HepG2 (cell line): ENCODE results near the gene TBX6. TPM values are rescaled to one million over a fixed set of nuclear protein-coding genes. Genes with fewer than 3 reads are reported as not detected.

Source experiments
- ATF7-NPFF ChIP-seq: sonication (generic); formaldehyde crosslinking; IDR thresholded peaks from 2 replicates; pipeline ENCODE4 v1.8.1; 2023; ENCODE audit warnings: mild to moderate bottlenecking, low read depth, missing genetic modification reagents, moderate library complexity
- FOXA1 ChIP-seq, 2 experiments: fragments of 450-650 bp in 1 of 2; sonication (generic) in 1 of 2; formaldehyde crosslinking in 1 of 2; IDR thresholded peaks; 2 replicates each; pipeline versions ENCODE4 v1.4.0 to v1.6.1; 2016 to 2020; ENCODE audit warnings: missing genetic modification reagents in 1 of 2
- KDM1A ChIP-seq: IDR thresholded peaks from 2 replicates; pipeline ENCODE4 v1.6.1; 2016; ENCODE audit warnings: missing compliant biosample characterization
- KDM4B ChIP-seq: sonication (generic); formaldehyde crosslinking; IDR thresholded peaks from 2 replicates; pipeline ENCODE4 v1.4.0; 2020; ENCODE audit warnings: missing genetic modification reagents
- MXD4 ChIP-seq: IDR thresholded peaks from 2 replicates; pipeline ENCODE4 v1.6.1; 2016; ENCODE audit warnings: mild to moderate bottlenecking, missing biosample characterization, missing genetic modification reagents
- ZBTB10 ChIP-seq: sonication (generic); formaldehyde crosslinking; IDR thresholded peaks from 2 replicates; pipeline ENCODE4 v1.4.0; 2020; ENCODE audit warnings: missing genetic modification reagents, borderline replicate concordance
- ZFP62 ChIP-seq: sonication (generic); formaldehyde crosslinking; IDR thresholded peaks from 2 replicates; pipeline ENCODE4 v1.4.0; 2020; ENCODE audit warnings: missing genetic modification reagents
- ZMAT3 ChIP-seq: sonication (generic); formaldehyde crosslinking; conservative IDR thresholded peaks from 2 replicates; pipeline ENCODE4 v1.7.0; 2021; ENCODE audit warnings: missing genetic modification reagents
- ZNF263 ChIP-seq: sonication (generic); formaldehyde crosslinking; IDR thresholded peaks from 2 replicates; pipeline ENCODE4 v1.4.0; 2020; ENCODE audit warnings: missing genetic modification reagents
- ZNF547 ChIP-seq: sonication (generic); formaldehyde crosslinking; IDR thresholded peaks from 2 replicates; pipeline ENCODE4 v1.5.1; 2020; ENCODE audit warnings: mild to moderate bottlenecking, missing genetic modification reagents
- ZNF598 ChIP-seq: sonication (generic); formaldehyde crosslinking; IDR thresholded peaks from 2 replicates; pipeline ENCODE4 v1.5.1; 2020; ENCODE audit warnings: mild to moderate bottlenecking, missing genetic modification reagents, borderline replicate concordance
- ZNF747 ChIP-seq: sonication (generic); formaldehyde crosslinking; IDR thresholded peaks from 2 replicates; pipeline ENCODE4 v1.8.1; 2023; ENCODE audit warnings: missing genetic modification reagents, mild to moderate bottlenecking, borderline replicate concordance
- ZNF839 ChIP-seq: sonication (generic); formaldehyde crosslinking; IDR thresholded peaks from 2 replicates; pipeline ENCODE4 v1.4.0; 2020; ENCODE audit warnings: missing genetic modification reagents, mild to moderate bottlenecking, borderline replicate concordance
- polyA plus RNA-seq, 8 experiments: library from polyadenylated mRNA; depleted of rRNA in 3 of 8; stranded (reverse) in 7 of 8; unstranded in 1 of 8; fragments of >200 nt; fragmentation: Illumina TruSeq in 4 of 8; extraction: Trizol in 4 of 8; gene quantifications; 2 replicates each; pipeline versions ENCODE4 v1.2.1 to v1.2.3, GENCODE V29; 2011 to 2016; ENCODE audit warnings: low read depth in 4 of 8, missing spikeins in 1 of 8, mixed read lengths in 1 of 8; ENCODE audit not compliant: insufficient read depth in 1 of 8
- total RNA-seq, 5 experiments: library from RNA; depleted of rRNA; stranded (reverse); fragments of >200 nt; fragmentation: Illumina TruSeq; extraction: Trizol; gene quantifications; 2 replicates each; pipeline ENCODE4 v1.2.3, GENCODE V29; 2016; ENCODE audit warnings: low read depth in 1 of 5
- TF ChIP-seq, protein P1 (sequence below): sonication (generic); formaldehyde crosslinking; IDR thresholded peaks from 2 replicates; pipeline ENCODE4 v1.5.1; 2020; ENCODE audit warnings: missing genetic modification reagents, mild to moderate bottlenecking, borderline replicate concordance
- TF ChIP-seq, protein P2 (sequence below): sonication (generic); formaldehyde crosslinking; IDR thresholded peaks from 2 replicates; pipeline ENCODE4; 2020; ENCODE audit warnings: missing genetic modification reagents, mild to moderate bottlenecking, borderline replicate concordance
- TF ChIP-seq, protein P3 (sequence below): sonication (generic); formaldehyde crosslinking; IDR thresholded peaks from 2 replicates; pipeline ENCODE4 v1.4.0; 2020; ENCODE audit warnings: missing genetic modification reagents

Gene TBX6
- total and polyA plus RNA-seq, 2 of the 13 experiments (the other 11 are each of a cell fraction or from before 2014, with no cell fraction given), result 0.24 to 0.42 TPM

DNA sequence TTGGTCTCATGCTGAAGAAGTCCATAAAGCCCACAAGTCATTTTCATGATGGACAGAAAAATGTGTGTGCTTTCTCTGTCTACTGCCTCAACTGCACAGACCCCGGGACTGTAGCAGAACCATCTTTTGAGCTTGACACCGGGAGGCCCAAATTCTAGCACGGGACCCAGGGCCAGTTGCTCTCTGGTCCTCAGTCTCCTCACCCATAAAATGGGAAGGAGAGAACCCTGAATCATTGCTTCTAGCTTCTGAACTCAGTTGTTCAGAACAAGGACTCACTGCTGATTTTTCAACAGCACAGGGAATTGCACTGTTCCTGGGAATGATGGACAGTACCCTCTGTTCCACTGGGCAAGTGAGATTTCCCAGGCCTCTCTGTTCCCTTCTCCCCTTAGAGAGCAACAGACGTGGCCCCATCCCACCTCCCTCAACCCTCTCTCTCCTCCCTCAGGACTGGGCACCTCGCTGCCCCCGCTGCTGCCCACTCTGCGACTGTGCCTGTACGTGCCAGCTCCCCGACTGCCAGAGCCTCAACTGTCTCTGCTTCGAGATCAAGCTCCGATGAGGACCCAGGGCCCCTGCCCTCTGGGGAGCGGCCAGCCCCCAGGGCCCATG lies 28.3 kb downstream of the TBX6 start (continued):
- TF ChIP-seq, protein P1, sequence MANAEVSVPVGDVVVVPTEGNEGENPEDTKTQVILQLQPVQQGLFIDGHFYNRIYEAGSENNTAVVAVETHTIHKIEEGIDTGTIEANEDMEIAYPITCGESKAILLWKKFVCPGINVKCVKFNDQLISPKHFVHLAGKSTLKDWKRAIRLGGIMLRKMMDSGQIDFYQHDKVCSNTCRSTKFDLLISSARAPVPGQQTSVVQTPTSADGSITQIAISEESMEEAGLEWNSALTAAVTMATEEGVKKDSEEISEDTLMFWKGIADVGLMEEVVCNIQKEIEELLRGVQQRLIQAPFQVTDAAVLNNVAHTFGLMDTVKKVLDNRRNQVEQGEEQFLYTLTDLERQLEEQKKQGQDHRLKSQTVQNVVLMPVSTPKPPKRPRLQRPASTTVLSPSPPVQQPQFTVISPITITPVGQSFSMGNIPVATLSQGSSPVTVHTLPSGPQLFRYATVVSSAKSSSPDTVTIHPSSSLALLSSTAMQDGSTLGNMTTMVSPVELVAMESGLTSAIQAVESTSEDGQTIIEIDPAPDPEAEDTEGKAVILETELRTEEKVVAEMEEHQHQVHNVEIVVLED, result no peak
- TF ChIP-seq ZBTB10, result 0 out of 2 replicates have a peak, but pooled peaks have one; percentile 23
- peak; percentile 36; the same call in 1 of the 2 replicates for TF ChIP-seq ZNF598
- TF ChIP-seq ZNF547 (CRISPR knock-in tag), result peak; percentile 78
- peak; percentile 10; the same call in 1 of the 2 replicates for TF ChIP-seq ZNF747
- TF ChIP-seq KDM1A, result peak; percentile 19; the same call in 1 of the 2 replicates
- TF ChIP-seq ZFP62 (CRISPR knock-in tag), result no peak
- TF ChIP-seq, protein P2, sequence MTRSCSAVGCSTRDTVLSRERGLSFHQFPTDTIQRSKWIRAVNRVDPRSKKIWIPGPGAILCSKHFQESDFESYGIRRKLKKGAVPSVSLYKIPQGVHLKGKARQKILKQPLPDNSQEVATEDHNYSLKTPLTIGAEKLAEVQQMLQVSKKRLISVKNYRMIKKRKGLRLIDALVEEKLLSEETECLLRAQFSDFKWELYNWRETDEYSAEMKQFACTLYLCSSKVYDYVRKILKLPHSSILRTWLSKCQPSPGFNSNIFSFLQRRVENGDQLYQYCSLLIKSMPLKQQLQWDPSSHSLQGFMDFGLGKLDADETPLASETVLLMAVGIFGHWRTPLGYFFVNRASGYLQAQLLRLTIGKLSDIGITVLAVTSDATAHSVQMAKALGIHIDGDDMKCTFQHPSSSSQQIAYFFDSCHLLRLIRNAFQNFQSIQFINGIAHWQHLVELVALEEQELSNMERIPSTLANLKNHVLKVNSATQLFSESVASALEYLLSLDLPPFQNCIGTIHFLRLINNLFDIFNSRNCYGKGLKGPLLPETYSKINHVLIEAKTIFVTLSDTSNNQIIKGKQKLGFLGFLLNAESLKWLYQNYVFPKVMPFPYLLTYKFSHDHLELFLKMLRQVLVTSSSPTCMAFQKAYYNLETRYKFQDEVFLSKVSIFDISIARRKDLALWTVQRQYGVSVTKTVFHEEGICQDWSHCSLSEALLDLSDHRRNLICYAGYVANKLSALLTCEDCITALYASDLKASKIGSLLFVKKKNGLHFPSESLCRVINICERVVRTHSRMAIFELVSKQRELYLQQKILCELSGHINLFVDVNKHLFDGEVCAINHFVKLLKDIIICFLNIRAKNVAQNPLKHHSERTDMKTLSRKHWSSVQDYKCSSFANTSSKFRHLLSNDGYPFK (CRISPR knock-in tag), result no peak
- TF ChIP-seq ZMAT3 (CRISPR knock-in tag), result 0 out of 2 replicates have a peak, but pooled peaks have one; percentile 45
- TF ChIP-seq ZNF839 (CRISPR knock-in tag), result 0 out of 2 replicates have a peak, but pooled peaks have one; percentile 66
- TF ChIP-seq, protein P3, sequence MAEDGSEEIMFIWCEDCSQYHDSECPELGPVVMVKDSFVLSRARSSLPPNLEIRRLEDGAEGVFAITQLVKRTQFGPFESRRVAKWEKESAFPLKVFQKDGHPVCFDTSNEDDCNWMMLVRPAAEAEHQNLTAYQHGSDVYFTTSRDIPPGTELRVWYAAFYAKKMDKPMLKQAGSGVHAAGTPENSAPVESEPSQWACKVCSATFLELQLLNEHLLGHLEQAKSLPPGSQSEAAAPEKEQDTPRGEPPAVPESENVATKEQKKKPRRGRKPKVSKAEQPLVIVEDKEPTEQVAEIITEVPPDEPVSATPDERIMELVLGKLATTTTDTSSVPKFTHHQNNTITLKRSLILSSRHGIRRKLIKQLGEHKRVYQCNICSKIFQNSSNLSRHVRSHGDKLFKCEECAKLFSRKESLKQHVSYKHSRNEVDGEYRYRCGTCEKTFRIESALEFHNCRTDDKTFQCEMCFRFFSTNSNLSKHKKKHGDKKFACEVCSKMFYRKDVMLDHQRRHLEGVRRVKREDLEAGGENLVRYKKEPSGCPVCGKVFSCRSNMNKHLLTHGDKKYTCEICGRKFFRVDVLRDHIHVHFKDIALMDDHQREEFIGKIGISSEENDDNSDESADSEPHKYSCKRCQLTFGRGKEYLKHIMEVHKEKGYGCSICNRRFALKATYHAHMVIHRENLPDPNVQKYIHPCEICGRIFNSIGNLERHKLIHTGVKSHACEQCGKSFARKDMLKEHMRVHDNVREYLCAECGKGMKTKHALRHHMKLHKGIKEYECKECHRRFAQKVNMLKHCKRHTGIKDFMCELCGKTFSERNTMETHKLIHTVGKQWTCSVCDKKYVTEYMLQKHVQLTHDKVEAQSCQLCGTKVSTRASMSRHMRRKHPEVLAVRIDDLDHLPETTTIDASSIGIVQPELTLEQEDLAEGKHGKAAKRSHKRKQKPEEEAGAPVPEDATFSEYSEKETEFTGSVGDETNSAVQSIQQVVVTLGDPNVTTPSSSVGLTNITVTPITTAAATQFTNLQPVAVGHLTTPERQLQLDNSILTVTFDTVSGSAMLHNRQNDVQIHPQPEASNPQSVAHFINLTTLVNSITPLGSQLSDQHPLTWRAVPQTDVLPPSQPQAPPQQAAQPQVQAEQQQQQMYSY (CRISPR knock-in tag), result no peak
- TF ChIP-seq MXD4 (CRISPR knock-in tag), result peak; percentile 73; the same call in 1 of the 2 replicates
- 0 out of 2 replicates have a peak, but pooled peaks have one; percentile 6 for TF ChIP-seq KDM4B (CRISPR knock-in tag)
- TF ChIP-seq FOXA1 (IDR thresholded peaks at IDR 0.05), result no peak
- 0 out of 2 replicates have a peak, but pooled peaks have one; percentile 2 for TF ChIP-seq FOXA1 (CRISPR knock-in tag; IDR thresholded peaks at IDR 0.05)
- TF ChIP-seq ZNF263 (CRISPR knock-in tag), result no peak
- TF ChIP-seq ATF7-NPFF (CRISPR knock-in tag), result 0 out of 2 replicates have a peak, but pooled peaks have one; percentile 49
